GM21529 (cell line): ENCODE data around the gene PDZD8.
"Not testable (repeated sequence)": the region's sequence is repeated elsewhere in the genome, so short reads cannot be mapped to it uniquely, and the experiment has no call there.

Experiments used
- ATAC-seq: cut with Tn5 transposase; IDR thresholded peaks from one replicate; pipeline ENCODE4 v1.9.1; 2021; ENCODE audit not compliant: unreplicated experiment

PDZD8 gene

GRCh38 chr10:117350909-117351308 is 24.3 kb downstream of the PDZD8 start:
- ATAC-seq: peak; percentile 87

- ATAC-seq: no peak
Observed at GRCh38 chr10:117348236-117348635, 27.0 kb downstream of the PDZD8 start.

GRCh38 chr10:117346574-117346973 is 28.7 kb downstream of the PDZD8 start:
- no peak for ATAC-seq

GRCh38 chr10:117345143-117345542 is 30.1 kb downstream of the PDZD8 start:
- no peak for ATAC-seq

GRCh38 chr10:117342641-117343040 is 32.6 kb downstream of the PDZD8 start:
- ATAC-seq: peak; percentile 11

GRCh38 chr10:117341061-117341460 is 34.2 kb downstream of the PDZD8 start:
- ATAC-seq: no peak

GRCh38 chr10:117339979-117340378 is 35.3 kb downstream of the PDZD8 start:
- ATAC-seq: no peak

- ATAC-seq: no peak
Observed at GRCh38 chr10:117339578-117339977, 35.7 kb downstream of the PDZD8 start.

- ATAC-seq: no peak
Observed at GRCh38 chr10:117334926-117335325, 40.3 kb downstream of the PDZD8 start.

GRCh38 chr10:117334066-117334465 is 41.2 kb downstream of the PDZD8 start:
- ATAC-seq: no peak

- ATAC-seq: no peak
Observed at GRCh38 chr10:117327262-117327661, 48.0 kb downstream of the PDZD8 start.

GRCh38 chr10:117324367-117324766 is 50.9 kb downstream of the PDZD8 start:
- ATAC-seq: no peak

GRCh38 chr10:117322260-117322659 is 53.0 kb downstream of the PDZD8 start:
- no peak for ATAC-seq

GRCh38 chr10:117320050-117320665 is 55.1 kb downstream of the PDZD8 start:
- peak; percentile 69 for ATAC-seq

GRCh38 chr10:117318909-117319308 is 56.3 kb downstream of the PDZD8 start:
- no peak for ATAC-seq

- ATAC-seq: no peak
Observed at GRCh38 chr10:117316701-117317100, 58.5 kb downstream of the PDZD8 start.

GRCh38 chr10:117313641-117314040 is 61.6 kb downstream of the PDZD8 start:
- no peak for ATAC-seq

GRCh38 chr10:117312430-117312829 is 62.8 kb downstream of the PDZD8 start:
- no peak for ATAC-seq

GRCh38 chr10:117311261-117311660 is 64.0 kb downstream of the PDZD8 start:
- ATAC-seq: no peak

GRCh38 chr10:117306674-117307073 is 68.6 kb downstream of the PDZD8 start:
- ATAC-seq: no peak

- ATAC-seq: not testable (repeated sequence)
Observed at GRCh38 chr10:117303451-117303850, 71.8 kb downstream of the PDZD8 start.

GRCh38 chr10:117300671-117301070 is 74.6 kb downstream of the PDZD8 start:
- no peak for ATAC-seq

- ATAC-seq: no peak
Observed at GRCh38 chr10:117299435-117299834, 75.8 kb downstream of the PDZD8 start.
